ENCODE data around the gene MAD1L1. TPM values are rescaled to one million over a fixed set of nuclear protein-coding genes. Genes with fewer than 3 reads are reported as not detected.
"Not testable (repeated sequence)": the region's sequence is repeated elsewhere in the genome, so short reads cannot be mapped to it uniquely, and the experiment has no call there.

The MAD1L1 gene
- total and polyA plus RNA-seq, 2 donors (not counting 3 experiments of a cell fraction or from before 2014, with no cell fraction given) = 34.1 to 42.3 TPM

DNA sequence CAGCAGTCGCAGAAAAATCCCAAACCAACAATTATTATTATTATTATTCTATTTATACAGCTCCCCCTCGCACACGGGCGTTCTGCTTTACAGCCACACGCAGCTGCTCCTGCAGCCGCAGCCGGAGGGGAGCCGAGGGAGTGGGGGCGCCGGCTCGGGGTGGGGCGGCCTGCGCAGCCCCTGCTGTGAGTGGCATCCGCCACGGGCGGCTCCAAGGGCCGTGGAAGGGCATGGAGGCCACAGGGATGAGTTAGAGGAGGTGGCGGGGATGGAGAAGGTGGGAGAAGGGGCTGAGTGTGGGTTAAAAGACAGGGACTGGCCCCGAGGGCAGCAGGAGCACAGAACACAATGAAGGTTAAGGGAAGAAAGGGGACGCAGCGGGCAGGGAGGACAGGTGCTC lies 405.8 kb downstream of the MAD1L1 start:
- H3K4me1 ChIP-seq (ENCODE audit: control insufficient read depth, extremely low read depth, insufficient read depth, low read length); POLR2A ChIA-PET; H3K27ac ChIP-seq (ENCODE audit: insufficient read depth, low read depth, low read length); FAIRE-seq; DNase-seq (ENCODE audit: low read depth, low spot score); dilution Hi-C loops (cut with MboI; ENCODE audit: extremely low pct_ligation_motif_present, low sequenced_read_pairs); intact Hi-C loops (cut with micrococcal nuclease); CTCF ChIA-PET; H3K4me2 ChIP-seq (ENCODE audit: insufficient read depth, low read length); H4K20me1 ChIP-seq (replicated peaks; ENCODE audit: control insufficient read depth, extremely low read depth, insufficient read depth, low read length); H3K9me3 ChIP-seq (replicated peaks; ENCODE audit: control insufficient read depth, insufficient read depth, low read length); H3K79me2 ChIP-seq (ENCODE audit: control insufficient read depth, insufficient read depth, low read length); H3K9me1 ChIP-seq (replicated peaks; ENCODE audit: control insufficient read depth, extremely low read depth, insufficient read depth, low read length); H3K9ac ChIP-seq (replicated peaks; ENCODE audit: extremely low read depth, insufficient read depth, low read length); H3K27me3 ChIP-seq (ENCODE audit: control insufficient read depth in 2 of 2, insufficient read depth in 2 of 2, low read length in 2 of 2); H2AFZ ChIP-seq (ENCODE audit: low read depth, low read length); BruUV-seq (replicated peaks); H3K36me3 ChIP-seq (ENCODE audit: control insufficient read depth in 2 of 2, extremely low read depth in 1 of 2, insufficient read depth in 2 of 2, low read length in 2 of 2); H3K4me3 ChIP-seq (replicated peaks in 1 of 3; ENCODE audit: insufficient read depth in 1 of 3, low read depth in 1 of 3, low read length in 3 of 3): not testable (repeated sequence)

DNA sequence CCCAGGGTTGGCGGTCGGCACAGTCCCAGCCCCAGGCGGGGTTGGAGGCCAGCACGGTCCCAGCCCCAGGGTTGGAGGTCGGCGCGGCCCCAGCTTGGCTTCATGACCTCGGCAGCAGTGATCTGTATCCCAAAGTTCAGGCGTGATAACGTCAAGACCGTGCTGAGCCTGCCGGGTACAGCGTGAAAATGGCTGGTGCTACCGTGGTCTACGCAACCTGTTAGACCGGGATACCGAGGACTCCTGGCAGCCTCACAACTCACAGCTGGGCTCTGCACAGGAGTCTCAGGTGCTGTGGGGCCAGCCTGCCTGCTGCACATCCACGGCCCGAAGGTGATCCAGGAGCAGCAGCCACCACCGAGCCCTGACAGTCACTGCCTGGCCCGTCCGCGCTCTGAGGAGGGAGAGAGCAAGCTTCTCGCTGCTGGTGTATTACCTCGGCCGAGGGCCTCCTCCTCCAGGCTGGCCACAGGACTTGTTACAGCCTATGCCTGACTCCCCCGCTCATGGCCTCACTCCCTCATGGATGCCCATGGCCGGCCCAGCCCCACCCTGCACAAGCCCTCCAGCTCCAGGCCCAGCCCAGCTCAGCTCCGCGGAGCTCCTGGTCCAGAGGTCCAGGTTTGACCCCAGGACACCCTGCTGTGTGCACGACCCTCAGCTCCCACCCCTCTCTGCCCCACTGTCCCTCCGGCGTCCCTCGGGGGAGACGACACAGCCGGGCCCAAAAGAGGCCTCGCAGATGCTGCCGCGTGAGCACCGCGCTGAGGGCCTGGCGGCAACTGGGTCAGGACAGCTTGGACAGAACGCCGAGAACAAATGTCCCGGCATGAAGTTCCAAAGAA lies 406.6 kb downstream of the MAD1L1 start:
- Histone ChIP-seq H3K4me2 (ENCODE audit: insufficient read depth, low read length) (no peak overlapping the region), H3K9me3 (replicated peaks; ENCODE audit: control insufficient read depth, insufficient read depth, low read length) (no peaks in the 10 kb centered on the region), H3K79me2 (ENCODE audit: control insufficient read depth, insufficient read depth, low read length) (no peaks in the 10 kb centered on the region), H3K36me3 (ENCODE audit: control insufficient read depth in 2 of 2, extremely low read depth in 1 of 2, insufficient read depth in 2 of 2, low read length in 2 of 2) (no peaks in the 10 kb centered on the region), H3K4me1 (ENCODE audit: control insufficient read depth, extremely low read depth, insufficient read depth, low read length) (no peaks in the 10 kb centered on the region), H3K4me3 (replicated peaks in 1 of 3; ENCODE audit: insufficient read depth in 1 of 3, low read depth in 1 of 3, low read length in 3 of 3) (no peak overlapping the region), H2AFZ (ENCODE audit: low read depth, low read length) (no peak overlapping the region), H4K20me1 (replicated peaks; ENCODE audit: control insufficient read depth, extremely low read depth, insufficient read depth, low read length) (no peaks in the 10 kb centered on the region), H3K27ac (ENCODE audit: insufficient read depth, low read depth, low read length) (no peak overlapping the region), H3K9ac (replicated peaks; ENCODE audit: extremely low read depth, insufficient read depth, low read length) (no peak overlapping the region), H3K27me3 (ENCODE audit: control insufficient read depth in 2 of 2, insufficient read depth in 2 of 2, low read length in 2 of 2) (no peaks in the 10 kb centered on the region), H3K9me1 (replicated peaks; ENCODE audit: control insufficient read depth, extremely low read depth, insufficient read depth, low read length) (no peaks in the 10 kb centered on the region)
- no peak for FAIRE-seq
- TF ChIP-seq JUN (IDR thresholded peaks at IDR 0.05; ENCODE audit: borderline replicate concordance, insufficient read depth, insufficient read length, low read depth) = no peak
- TF ChIP-seq MYC (IDR thresholded peaks at IDR 0.05; ENCODE audit: low read depth, low read length) = no peak
- TF ChIP-seq EZH2 (IDR thresholded peaks at IDR 0.05; ENCODE audit: borderline replicate concordance, low read depth, low read length, severe bottlenecking) = no peak
- TF ChIP-seq POLR2A (IDR thresholded peaks at IDR 0.05; ENCODE audit: low read depth, low read length) = no peak
- TF ChIP-seq POLR2AphosphoS5 (IDR thresholded peaks at IDR 0.05; ENCODE audit: insufficient read depth, low read depth, low read length) = no peak
- TF ChIP-seq MAX (IDR thresholded peaks at IDR 0.05; ENCODE audit: insufficient read depth, insufficient read length) = no peak
- TF ChIP-seq, protein P1, sequence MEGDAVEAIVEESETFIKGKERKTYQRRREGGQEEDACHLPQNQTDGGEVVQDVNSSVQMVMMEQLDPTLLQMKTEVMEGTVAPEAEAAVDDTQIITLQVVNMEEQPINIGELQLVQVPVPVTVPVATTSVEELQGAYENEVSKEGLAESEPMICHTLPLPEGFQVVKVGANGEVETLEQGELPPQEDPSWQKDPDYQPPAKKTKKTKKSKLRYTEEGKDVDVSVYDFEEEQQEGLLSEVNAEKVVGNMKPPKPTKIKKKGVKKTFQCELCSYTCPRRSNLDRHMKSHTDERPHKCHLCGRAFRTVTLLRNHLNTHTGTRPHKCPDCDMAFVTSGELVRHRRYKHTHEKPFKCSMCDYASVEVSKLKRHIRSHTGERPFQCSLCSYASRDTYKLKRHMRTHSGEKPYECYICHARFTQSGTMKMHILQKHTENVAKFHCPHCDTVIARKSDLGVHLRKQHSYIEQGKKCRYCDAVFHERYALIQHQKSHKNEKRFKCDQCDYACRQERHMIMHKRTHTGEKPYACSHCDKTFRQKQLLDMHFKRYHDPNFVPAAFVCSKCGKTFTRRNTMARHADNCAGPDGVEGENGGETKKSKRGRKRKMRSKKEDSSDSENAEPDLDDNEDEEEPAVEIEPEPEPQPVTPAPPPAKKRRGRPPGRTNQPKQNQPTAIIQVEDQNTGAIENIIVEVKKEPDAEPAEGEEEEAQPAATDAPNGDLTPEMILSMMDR (IDR thresholded peaks at IDR 0.05; ENCODE audit: extremely low read depth in 1 of 2, insufficient read depth in 1 of 2, low read depth in 1 of 2, low read length in 2 of 2) = no peak
- TF ChIP-seq FOS (IDR thresholded peaks at IDR 0.05; ENCODE audit: borderline replicate concordance, insufficient read depth, low read length) = no peak
- no peak for TF ChIP-seq GATA2 (IDR thresholded peaks at IDR 0.05; ENCODE audit: insufficient read depth, insufficient read length, low read depth, low read length)
- ChIA-PET POLR2A (no interaction called here), CTCF (no interaction called here)
- no TSS peak for BruUV-seq (replicated peaks)
- no peak for DNase-seq (ENCODE audit: low read depth, low spot score)
- dilution Hi-C loops (cut with MboI; ENCODE audit: extremely low pct_ligation_motif_present, low sequenced_read_pairs) (no loop called here), intact Hi-C loops (cut with micrococcal nuclease) (no loop called here)

DNA sequence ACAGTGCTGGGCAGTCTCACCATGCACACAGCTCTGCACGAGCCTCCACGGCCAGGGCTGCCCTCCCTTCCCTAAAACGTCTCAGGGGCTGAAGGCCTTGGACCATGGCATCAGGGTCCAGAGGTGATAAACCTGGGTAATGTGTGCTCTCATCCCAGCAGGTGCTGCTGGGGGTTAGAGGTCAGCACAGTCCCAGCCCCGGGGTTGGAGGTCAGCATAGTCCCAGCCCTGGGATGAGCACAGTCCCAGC lies 407.2 kb downstream of the MAD1L1 start:
- BruUV-seq (replicated peaks); H3K9me3 ChIP-seq (replicated peaks; ENCODE audit: control insufficient read depth, insufficient read depth, low read length); DNase-seq (ENCODE audit: low read depth, low spot score); H2AFZ ChIP-seq (ENCODE audit: low read depth, low read length); POLR2A ChIA-PET; dilution Hi-C loops (cut with MboI; ENCODE audit: extremely low pct_ligation_motif_present, low sequenced_read_pairs); H3K9me1 ChIP-seq (replicated peaks; ENCODE audit: control insufficient read depth, extremely low read depth, insufficient read depth, low read length); FAIRE-seq; intact Hi-C loops (cut with micrococcal nuclease); H3K4me1 ChIP-seq (ENCODE audit: control insufficient read depth, extremely low read depth, insufficient read depth, low read length); H3K4me2 ChIP-seq (ENCODE audit: insufficient read depth, low read length); H3K27me3 ChIP-seq (ENCODE audit: control insufficient read depth in 2 of 2, insufficient read depth in 2 of 2, low read length in 2 of 2); H3K4me3 ChIP-seq (replicated peaks in 1 of 3; ENCODE audit: insufficient read depth in 1 of 3, low read depth in 1 of 3, low read length in 3 of 3); H3K79me2 ChIP-seq (ENCODE audit: control insufficient read depth, insufficient read depth, low read length); H3K27ac ChIP-seq (ENCODE audit: insufficient read depth, low read depth, low read length); CTCF ChIA-PET; H4K20me1 ChIP-seq (replicated peaks; ENCODE audit: control insufficient read depth, extremely low read depth, insufficient read depth, low read length); H3K36me3 ChIP-seq (ENCODE audit: control insufficient read depth in 2 of 2, extremely low read depth in 1 of 2, insufficient read depth in 2 of 2, low read length in 2 of 2); H3K9ac ChIP-seq (replicated peaks; ENCODE audit: extremely low read depth, insufficient read depth, low read length): not testable (repeated sequence)
